Retinal pigment epithelial cell (primary cell): ENCODE data around the gene HGFAC.

Experiments used
- DNase-seq: peaks from one replicate; pipeline ENCODE4 v3.0.0-alpha.2; 2010; ENCODE audit warnings: low read depth
- H3K4me3 ChIP-seq: 2 replicates; pipeline ENCODE4 v1.5.1; 2011; ENCODE audit warnings: mild to moderate bottlenecking, low read length, control low read depth, moderate library complexity
- CTCF ChIP-seq: conservative IDR thresholded peaks from 2 replicates; pipeline ENCODE4 v1.5.1; 2011; ENCODE audit warnings: low read depth, low read length, control low read depth, inconsistent platforms

The HGFAC gene

GRCh38 chr4:3473181-3473950, 31.6 kb downstream of the HGFAC start:
- H3K4me3 ChIP-seq = no peak overlapping the region
- no peak for DNase-seq
- TF ChIP-seq CTCF = no peak

GRCh38 chr4:3473996-3474765, 32.4 kb downstream of the HGFAC start:
- no peak overlapping the region for H3K4me3 ChIP-seq
- no peak for DNase-seq
- TF ChIP-seq CTCF = no peak

GRCh38 chr4:3475041-3475712, 33.4 kb downstream of the HGFAC start:
- no peak for DNase-seq
- TF ChIP-seq CTCF = no peak
- H3K4me3 ChIP-seq = no peak overlapping the region

GRCh38 chr4:3475713-3476260, 34.0 kb downstream of the HGFAC start:
- DNase-seq = no peak
- TF ChIP-seq CTCF = no peak
- no peak overlapping the region for H3K4me3 ChIP-seq

- DNase-seq = no peak
- TF ChIP-seq CTCF = no peak
- no peak overlapping the region for H3K4me3 ChIP-seq
Observed at GRCh38 chr4:3476341-3476747, 34.6 kb downstream of the HGFAC start.

GRCh38 chr4:3476936-3477749, 35.4 kb downstream of the HGFAC start:
- TF ChIP-seq CTCF = no peak
- no peak overlapping the region for H3K4me3 ChIP-seq
- DNase-seq = no peak
